Right lung (tissue), 10 donors: ENCODE measurements around the gene PSMD2. TPM values are rescaled to one million over a fixed set of nuclear protein-coding genes. Genes with fewer than 3 reads are reported as not detected.
"Not testable (repeated sequence)": the region's sequence is repeated elsewhere in the genome, so short reads cannot be mapped to it uniquely, and the experiment has no call there.

Source experiments
- DNase-seq, 2 donors: peaks; one replicate each; pipeline ENCODE4 v3.0.0-alpha.2; 2013
- long read RNA-seq, 8 donors: transcript quantifications; one replicate each; lab custom pipeline, GENCODE V29; 2026
- polyA plus RNA-seq, 5 donors: library from polyadenylated mRNA; unstranded; fragments of 120-200 nt; gene quantifications; one replicate each; pipeline versions ENCODE4 v1.2.1 to v1.2.3, GENCODE V29; 2013; ENCODE audit warnings: inconsistent platforms in 1 of 5, low replicate concordance in 1 of 5; ENCODE audit not compliant: insufficient read length in 5 of 5, insufficient read depth in 1 of 5

The PSMD2 gene
- 100 to 1,000 TPM; 183 to 213 (median 205) TPM for polyA plus RNA-seq
- long read RNA-seq, donor 1, transcript PSMD2-201 (21 exons, 3,449 nt) = major isoform, 30 of 40 reads
- long read RNA-seq, donor 1, partial matches to known transcripts = 6 of 40 reads
- long read RNA-seq, donor 1, other reads (novel, unspliced or antisense) = 0 of 40 reads
- long read RNA-seq, donor 2, transcript PSMD2-201 (21 exons, 3,449 nt) = major isoform, 18 of 25 reads
- long read RNA-seq, donor 2, partial matches to known transcripts = 5 of 25 reads
- long read RNA-seq, donor 2, other reads (novel, unspliced or antisense) = 0 of 25 reads
- long read RNA-seq, donor 3, transcript PSMD2-219 (3 exons, 581 nt) = minor isoform, 7 of 40 reads
- long read RNA-seq, donor 3, transcript PSMD2-201 (21 exons, 3,449 nt) = major isoform, 22 of 40 reads
- long read RNA-seq, donor 3, partial matches to known transcripts = 10 of 40 reads
- long read RNA-seq, donor 3, other reads (novel, unspliced or antisense) = 0 of 40 reads
- long read RNA-seq, donor 4, transcript PSMD2-201 (21 exons, 3,449 nt) = major isoform, 10 of 15 reads
- long read RNA-seq, donor 4, partial matches to known transcripts = 5 of 15 reads
- long read RNA-seq, donor 4, other reads (novel, unspliced or antisense) = 0 of 15 reads
- long read RNA-seq, donor 5, transcript PSMD2-201 (21 exons, 3,449 nt) = major isoform, 19 of 57 reads
- long read RNA-seq, donor 5, transcript PSMD2-219 (3 exons, 581 nt) = minor isoform, 5 of 57 reads
- long read RNA-seq, donor 5, partial matches to known transcripts = 30 of 57 reads
- long read RNA-seq, donor 5, other reads (novel, unspliced or antisense) = 0 of 57 reads
- long read RNA-seq, donor 6, transcript PSMD2-201 (21 exons, 3,449 nt) = major isoform, 28 of 34 reads
- long read RNA-seq, donor 6, transcript PSMD2-219 (3 exons, 581 nt) = minor isoform, 6 of 34 reads
- long read RNA-seq, donor 6, partial matches to known transcripts = 0 of 34 reads
- long read RNA-seq, donor 6, other reads (novel, unspliced or antisense) = 0 of 34 reads
- long read RNA-seq, donor 7, transcript PSMD2-201 (21 exons, 3,449 nt) = major isoform, 19 of 30 reads
- long read RNA-seq, donor 7, partial matches to known transcripts = 6 of 30 reads
- long read RNA-seq, donor 7, other reads (novel, unspliced or antisense) = 0 of 30 reads
- long read RNA-seq, donor 8, transcript PSMD2-201 (21 exons, 3,449 nt) = major isoform, 9 of 19 reads
- long read RNA-seq, donor 8, partial matches to known transcripts = 9 of 19 reads
- long read RNA-seq, donor 8, other reads (novel, unspliced or antisense) = 0 of 19 reads

GRCh38 chr3:184298759-184299487, at the start of gene PSMD2:
PSMD2 (plus strand) TSS chr3:184299241; CDS start chr3:184299267, 26 bp downstream.
- peak; percentile 95 to 96 for DNase-seq

GRCh38 chr3:184249412-184250166, 49.5 kb upstream of the PSMD2 start, which contains the start of gene EEF1AKMT4:
EEF1AKMT4 (plus strand) TSS chr3:184249672; CDS start chr3:184249695, 23 bp downstream.
- DNase-seq = peak; percentile 93

GRCh38 chr3:184250167-184250828, 48.7 kb upstream of the PSMD2 start:
- peak; percentile 52 to 63 for DNase-seq

- DNase-seq = no peak
These were observed 43.6 kb upstream of the PSMD2 start for GRCh38 chr3:184255291-184256039.

- no peak for DNase-seq
These were observed 41.7 kb upstream of the PSMD2 start for GRCh38 chr3:184257083-184257915.

- no peak for DNase-seq
These were observed 40.1 kb upstream of the PSMD2 start for GRCh38 chr3:184258926-184259325.

GRCh38 chr3:184259396-184259877, 39.6 kb upstream of the PSMD2 start:
- DNase-seq = no peak

GRCh38 chr3:184259878-184260723, 38.9 kb upstream of the PSMD2 start:
- DNase-seq = no peak

GRCh38 chr3:184260724-184261269, 38.2 kb upstream of the PSMD2 start:
- no peak for DNase-seq

- no peak for DNase-seq
These were observed 37.7 kb upstream of the PSMD2 start, which contains the start of gene CAMK2N2 for GRCh38 chr3:184261270-184261853. CAMK2N2 (minus strand) TSS chr3:184261553; CDS start chr3:184261285, 268 bp downstream.

GRCh38 chr3:184261854-184262763, 36.9 kb upstream of the PSMD2 start:
- no peak for DNase-seq

GRCh38 chr3:184262764-184263179, 36.3 kb upstream of the PSMD2 start:
- DNase-seq = no peak

- DNase-seq = not testable (repeated sequence)
These were observed 31.8 kb upstream of the PSMD2 start for GRCh38 chr3:184267249-184267648.

GRCh38 chr3:184272269-184272668, 26.8 kb upstream of the PSMD2 start:
- DNase-seq = no peak

GRCh38 chr3:184275381-184275701, 23.7 kb upstream of the PSMD2 start:
- DNase-seq = no peak
